LNCaP clone FGC (cell line): ENCODE measurements around the gene ZBTB2.

Source experiments
- DNase-seq: peaks from one replicate; pipeline ENCODE4 v3.0.0-alpha.2; 2011; ENCODE audit warnings: low read depth
- H3K4me3 ChIP-seq: 2 replicates; pipeline ENCODE4 v1.5.1; 2011; ENCODE audit warnings: mild to moderate bottlenecking, low read depth, low read length, control low read depth
- TF ChIP-seq, protein P1 (sequence below): IDR thresholded peaks from 2 replicates; pipeline ENCODE4 v1.5.1; 2012; ENCODE audit warnings: mild to moderate bottlenecking; ENCODE audit not compliant: control insufficient read depth, insufficient read depth; ENCODE audit errors: extremely low read depth

The ZBTB2 gene

DNA sequence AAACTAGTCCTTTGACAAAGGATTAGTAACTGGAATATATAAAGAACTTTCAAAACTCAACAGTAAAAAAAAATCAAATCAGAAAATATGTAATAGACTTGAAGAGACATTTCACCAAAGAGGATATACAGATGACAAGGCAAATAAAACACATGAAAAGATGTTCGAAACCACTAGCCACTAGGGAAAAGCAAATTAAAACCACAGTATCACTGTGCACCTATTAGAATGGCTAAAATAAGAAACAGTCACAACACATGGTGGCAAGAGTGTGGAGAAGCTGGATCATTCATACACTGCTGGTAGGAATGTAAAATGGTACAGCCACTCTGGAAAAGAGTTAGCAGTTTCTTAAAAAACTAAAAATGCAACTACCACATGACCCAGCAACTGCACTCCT lies 14.9 kb downstream of the ZBTB2 start:
- no peak for DNase-seq
- TF ChIP-seq, protein P1, sequence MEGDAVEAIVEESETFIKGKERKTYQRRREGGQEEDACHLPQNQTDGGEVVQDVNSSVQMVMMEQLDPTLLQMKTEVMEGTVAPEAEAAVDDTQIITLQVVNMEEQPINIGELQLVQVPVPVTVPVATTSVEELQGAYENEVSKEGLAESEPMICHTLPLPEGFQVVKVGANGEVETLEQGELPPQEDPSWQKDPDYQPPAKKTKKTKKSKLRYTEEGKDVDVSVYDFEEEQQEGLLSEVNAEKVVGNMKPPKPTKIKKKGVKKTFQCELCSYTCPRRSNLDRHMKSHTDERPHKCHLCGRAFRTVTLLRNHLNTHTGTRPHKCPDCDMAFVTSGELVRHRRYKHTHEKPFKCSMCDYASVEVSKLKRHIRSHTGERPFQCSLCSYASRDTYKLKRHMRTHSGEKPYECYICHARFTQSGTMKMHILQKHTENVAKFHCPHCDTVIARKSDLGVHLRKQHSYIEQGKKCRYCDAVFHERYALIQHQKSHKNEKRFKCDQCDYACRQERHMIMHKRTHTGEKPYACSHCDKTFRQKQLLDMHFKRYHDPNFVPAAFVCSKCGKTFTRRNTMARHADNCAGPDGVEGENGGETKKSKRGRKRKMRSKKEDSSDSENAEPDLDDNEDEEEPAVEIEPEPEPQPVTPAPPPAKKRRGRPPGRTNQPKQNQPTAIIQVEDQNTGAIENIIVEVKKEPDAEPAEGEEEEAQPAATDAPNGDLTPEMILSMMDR, result no peak
- no peak overlapping the region for H3K4me3 ChIP-seq

DNA sequence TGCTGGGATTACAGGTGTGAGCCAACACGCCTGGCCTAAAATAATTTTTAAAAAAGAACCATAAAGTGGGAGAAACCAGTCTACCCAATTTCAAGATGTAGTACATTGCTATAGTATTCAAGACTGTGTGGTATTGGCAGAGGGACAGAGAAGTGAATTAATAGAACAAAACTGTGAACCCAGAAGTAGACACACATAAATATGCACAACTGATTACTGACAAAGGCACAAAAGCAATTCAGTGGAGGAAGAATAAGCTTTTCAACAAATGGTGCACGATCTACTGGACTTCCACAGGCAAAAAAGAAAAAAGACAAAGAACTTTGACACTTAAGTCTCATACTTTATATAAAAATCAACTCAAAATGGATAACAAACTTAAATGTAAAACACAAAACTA lies 15.5 kb downstream of the ZBTB2 start:
- DNase-seq, result no peak
- TF ChIP-seq, protein P1, result no peak
- no peak overlapping the region for H3K4me3 ChIP-seq

DNA sequence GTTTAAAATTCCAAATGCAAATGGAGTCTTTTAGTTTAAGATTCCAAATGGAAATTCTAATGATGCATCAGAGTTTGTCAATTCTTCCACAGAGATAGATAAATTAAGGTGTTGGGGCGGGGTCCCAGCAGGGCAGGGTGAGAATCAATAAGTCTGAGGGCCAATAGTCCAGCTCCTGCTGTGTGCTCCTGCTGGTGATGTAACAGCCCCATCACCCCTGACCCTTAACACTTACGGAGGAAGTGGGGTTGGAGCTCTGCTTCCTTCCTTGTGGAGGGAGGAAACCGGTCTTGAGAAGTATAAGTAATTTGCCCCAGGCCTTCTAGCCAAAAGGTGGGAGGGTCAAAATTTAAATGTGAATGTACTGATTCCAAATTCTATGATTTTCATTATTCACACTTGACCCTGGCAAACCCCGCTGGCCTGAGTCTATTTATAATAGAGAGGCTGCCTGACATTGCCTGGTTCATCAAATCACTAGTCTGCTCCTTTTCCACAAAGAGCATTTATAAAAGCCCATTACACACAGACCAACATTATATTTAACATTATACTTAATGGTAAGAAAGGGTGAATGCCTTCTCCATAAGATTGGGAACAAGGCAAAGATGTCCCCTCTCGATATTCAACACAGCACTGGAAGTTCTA lies 17.2 kb downstream of the ZBTB2 start:
- TF ChIP-seq, protein P1, result no peak
- H3K4me3 ChIP-seq, result no peak overlapping the region
- DNase-seq, result no peak

DNA sequence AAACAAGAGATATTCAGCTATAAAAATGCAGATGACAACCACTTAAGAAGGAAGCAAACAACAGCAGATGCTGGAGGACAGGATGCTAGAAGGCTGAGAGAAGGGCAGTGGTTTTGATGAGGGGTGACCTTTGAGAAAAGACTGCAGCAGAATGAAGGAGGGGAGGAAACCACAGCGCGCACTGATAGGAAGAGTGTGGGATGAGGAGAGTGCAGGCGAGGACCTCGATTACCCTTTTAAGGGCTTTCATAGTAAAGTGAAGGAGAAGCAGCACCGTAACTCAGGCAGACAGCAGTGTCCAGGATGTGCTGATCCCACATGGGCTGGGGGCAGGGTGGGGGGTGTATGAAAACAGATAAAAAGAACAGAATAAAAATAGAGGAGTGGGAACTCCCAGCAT lies 19.2 kb downstream of the ZBTB2 start:
- no peak for DNase-seq
- no peak overlapping the region for H3K4me3 ChIP-seq

DNA sequence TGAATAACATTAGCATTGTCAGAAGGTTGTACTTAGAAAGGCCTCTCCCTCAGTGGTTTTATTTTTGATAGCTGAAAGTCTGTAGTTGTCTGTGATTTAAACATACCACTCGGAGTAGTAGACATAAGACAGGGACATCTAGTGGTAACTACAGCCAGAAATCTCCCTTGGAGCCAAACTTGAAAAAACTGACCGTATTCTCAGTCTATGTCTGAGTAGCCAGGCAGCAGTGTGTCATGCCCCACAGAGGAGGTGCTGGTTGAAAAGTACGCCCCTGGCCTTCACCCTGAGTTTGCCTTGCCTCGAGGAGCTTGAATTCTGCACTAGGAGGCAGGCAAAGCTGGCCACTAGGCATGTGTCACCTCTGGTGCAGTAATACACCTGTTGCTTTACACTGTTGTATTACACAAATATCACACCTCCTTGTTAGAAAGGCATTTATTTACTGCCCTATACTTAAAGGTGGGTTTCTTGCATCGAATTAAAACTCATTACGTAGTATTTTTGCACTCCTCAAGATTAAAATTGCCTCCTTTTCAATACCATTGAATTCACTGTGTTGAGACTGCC lies 20.8 kb downstream of the ZBTB2 start:
- DNase-seq, result no peak
- H3K4me3 ChIP-seq, result no peak overlapping the region
- TF ChIP-seq, protein P1, result peak; percentile 34

More for the DNA sequence above, 19.2 kb downstream of the ZBTB2 start:
- TF ChIP-seq, protein P1, result no peak

DNA sequence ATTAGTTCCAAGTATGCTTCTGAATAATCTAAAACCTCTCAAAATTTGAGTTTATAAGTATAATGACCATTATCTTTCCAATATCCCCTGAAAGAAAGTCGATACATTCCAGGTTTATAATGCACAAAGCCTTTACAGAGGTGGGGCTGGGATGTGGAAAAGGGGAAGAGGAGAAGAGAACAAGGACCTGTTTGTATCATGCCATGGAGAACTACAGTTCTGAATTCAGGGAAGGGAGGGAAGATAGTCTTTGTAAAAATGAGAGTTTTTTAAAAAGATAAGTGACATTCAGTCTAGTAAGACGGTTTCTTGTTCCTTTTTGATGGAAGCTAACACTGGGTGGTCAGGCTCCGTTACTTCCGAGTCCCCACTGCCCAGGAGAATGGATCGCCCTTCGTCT lies 26.1 kb downstream of the ZBTB2 start:
- no peak overlapping the region for H3K4me3 ChIP-seq
- TF ChIP-seq, protein P1, result no peak
- DNase-seq, result no peak

DNA sequence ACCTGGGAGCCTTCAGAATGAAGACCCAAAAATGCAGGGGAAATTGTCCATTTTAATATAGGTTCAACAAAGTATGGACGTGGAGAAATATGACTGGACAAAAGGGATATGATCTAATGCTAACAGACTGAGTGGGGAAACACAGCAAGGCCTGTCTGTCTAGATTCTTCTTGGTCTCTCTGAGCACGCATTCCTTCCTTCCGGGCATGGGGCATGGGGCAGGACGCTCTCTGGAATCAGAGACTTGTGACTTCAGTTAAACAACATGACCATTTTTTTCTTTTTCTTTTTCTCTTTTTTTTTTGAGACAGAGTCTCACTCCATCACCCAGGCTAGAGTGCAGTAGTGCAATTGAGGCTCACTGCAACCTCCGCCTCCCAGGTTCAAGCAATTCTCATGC lies 31.9 kb downstream of the ZBTB2 start:
- no peak for DNase-seq
- no peak overlapping the region for H3K4me3 ChIP-seq
- TF ChIP-seq, protein P1, result no peak
